GM21723 (cell line): ENCODE data around the gene PIK3R5.

Experiments
- ATAC-seq: cut with Tn5 transposase; IDR thresholded peaks from one replicate; pipeline ENCODE4 v1.9.1; 2021; ENCODE audit warnings: mild to moderate bottlenecking, moderate library complexity; ENCODE audit not compliant: unreplicated experiment

Gene PIK3R5

DNA sequence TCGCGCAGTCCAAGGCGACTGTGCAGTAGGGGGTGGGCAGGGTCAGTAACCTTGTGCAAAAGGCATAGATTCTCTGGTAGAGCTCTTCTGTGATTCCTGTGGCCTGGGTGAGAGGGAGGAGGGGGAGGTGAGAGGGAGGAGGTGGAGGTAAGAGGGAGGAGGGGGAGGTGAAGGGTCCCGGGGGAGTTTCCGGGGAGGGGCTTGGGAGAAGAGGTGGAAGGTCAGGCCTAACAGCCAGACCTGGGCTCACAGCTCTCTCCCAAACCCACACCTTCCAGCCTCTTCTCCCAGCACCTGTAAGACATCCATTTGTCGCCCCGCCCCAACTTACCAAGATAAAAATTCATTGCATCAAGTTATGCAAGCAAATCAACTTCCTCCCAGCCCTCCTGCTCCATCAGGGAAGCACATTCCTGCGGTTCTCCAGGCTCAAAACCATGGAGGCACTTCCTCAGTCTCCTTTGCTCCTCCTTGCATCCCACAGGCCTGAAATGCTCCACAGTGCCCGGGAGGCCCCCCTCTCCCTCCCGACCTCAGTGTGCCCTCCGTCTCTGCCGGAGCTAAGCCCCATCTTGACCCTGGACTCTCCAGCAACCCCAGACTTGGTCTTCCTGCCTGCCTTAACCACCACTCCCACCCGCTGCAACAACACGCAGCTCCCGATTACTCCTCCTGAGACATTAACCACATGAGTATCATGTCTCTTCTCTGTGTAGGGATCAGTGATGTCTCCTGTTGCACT is 128.5 kb downstream of the PIK3R5 start:
- ATAC-seq: no peak

DNA sequence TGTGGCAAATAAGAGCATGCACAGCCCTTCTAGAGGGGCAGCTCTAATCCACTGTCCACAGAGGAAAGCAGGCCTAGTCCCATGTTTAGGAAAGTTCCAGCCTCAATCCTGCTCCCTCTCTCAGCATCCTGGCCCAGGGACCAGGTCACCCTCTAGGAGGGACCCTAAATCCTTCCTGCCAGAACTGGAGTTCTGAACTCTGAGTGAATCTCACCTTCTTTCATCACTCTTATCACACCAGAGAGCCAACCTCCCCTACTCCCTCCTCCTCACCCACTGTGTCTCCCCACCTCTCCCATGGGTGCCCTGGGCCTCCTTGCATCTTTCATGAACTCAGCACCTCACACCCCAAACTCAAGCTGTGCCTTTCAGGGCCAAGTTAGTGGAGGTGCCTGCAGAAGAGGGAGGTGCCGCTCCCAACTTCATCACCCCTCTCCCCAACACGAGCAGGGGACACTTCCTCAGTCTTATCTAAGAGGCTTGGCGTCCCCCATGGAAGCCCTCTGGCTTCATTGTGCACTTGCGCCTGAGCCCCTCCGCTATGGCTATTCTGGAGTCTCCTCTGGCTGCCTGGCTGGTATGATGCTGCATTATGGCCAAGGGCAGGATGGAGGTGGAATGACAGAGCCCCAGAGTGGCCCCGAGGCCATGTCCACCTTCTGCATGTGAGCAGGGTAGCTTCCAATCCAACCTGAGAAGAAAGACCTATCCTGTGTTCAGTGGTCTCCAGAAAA is 129.7 kb downstream of the PIK3R5 start:
- no peak for ATAC-seq

DNA sequence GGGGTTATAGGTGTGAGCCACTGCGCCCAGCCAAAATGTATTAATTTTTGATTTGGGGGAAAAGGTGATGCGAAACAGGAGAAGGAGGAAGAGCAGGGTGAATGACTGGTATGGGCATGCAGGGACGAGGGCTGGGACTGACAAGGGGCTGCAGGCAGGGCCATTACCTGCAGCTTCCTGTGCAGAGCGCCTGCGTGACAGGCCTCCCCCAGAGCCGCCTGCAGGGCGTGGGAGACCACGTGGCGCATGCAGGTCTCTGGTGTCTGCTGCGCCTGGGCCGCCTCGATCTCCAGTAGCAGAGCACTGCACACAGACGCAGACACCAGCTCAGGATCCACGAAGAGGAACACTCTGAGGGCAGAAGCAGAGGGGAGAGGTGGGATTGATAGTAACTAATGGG is 130.4 kb downstream of the PIK3R5 start:
- no peak for ATAC-seq

DNA sequence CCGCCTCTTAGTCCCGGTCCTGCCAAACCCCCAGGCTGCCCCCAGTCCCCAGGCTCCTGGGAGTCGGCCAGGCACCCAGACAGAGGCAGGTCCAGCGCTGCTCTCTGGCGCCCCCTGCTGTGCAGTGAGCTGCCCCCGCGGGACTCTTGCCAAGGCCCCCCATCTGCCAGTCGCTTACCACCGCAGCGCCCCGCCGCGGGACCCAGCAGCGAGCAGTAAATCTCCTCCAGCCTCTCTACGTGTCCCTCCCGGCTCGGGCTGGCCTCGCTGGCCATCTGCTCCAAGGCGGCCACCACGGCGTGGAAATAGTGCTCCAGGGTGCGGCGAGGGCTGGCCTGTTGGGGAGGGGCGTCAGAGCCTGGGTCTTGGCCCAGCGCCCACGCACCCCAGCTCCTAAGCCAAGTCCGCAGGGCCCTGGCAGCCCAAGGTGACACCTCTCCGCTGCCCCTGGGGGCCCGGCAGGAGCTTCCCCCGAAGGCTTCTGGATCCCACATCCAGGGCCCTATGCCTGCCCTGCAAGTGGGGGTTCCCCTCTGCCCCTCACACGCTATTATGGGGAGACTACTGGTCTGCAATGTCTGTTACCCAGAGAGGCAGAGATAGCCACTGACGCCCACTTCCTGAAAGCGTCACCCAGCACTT is 132.7 kb downstream of the PIK3R5 start:
- no peak for ATAC-seq

GRCh38 chr17:8831234-8831849 is 134.2 kb downstream of the PIK3R5 start:
- no peak for ATAC-seq

DNA sequence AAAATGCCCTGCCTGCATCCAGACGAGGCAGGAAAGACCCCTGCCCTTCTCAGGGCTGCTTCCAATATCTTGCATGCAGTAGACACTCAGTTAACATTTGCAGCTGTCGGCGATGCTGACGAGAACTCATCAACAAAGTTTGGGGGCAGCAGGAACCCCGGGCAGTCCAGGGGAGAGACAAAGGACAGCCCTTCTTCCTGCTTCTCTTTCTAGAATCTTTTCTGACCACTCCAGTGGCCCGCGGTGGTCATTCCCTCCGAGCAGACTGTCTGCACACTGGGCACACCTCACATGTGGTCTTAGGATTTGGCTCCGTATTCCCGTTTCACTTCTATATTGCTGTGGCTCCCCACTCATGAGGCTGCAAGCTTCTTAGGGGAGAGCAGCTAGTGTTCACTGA is 135.4 kb downstream of the PIK3R5 start:
- ATAC-seq: no peak

DNA sequence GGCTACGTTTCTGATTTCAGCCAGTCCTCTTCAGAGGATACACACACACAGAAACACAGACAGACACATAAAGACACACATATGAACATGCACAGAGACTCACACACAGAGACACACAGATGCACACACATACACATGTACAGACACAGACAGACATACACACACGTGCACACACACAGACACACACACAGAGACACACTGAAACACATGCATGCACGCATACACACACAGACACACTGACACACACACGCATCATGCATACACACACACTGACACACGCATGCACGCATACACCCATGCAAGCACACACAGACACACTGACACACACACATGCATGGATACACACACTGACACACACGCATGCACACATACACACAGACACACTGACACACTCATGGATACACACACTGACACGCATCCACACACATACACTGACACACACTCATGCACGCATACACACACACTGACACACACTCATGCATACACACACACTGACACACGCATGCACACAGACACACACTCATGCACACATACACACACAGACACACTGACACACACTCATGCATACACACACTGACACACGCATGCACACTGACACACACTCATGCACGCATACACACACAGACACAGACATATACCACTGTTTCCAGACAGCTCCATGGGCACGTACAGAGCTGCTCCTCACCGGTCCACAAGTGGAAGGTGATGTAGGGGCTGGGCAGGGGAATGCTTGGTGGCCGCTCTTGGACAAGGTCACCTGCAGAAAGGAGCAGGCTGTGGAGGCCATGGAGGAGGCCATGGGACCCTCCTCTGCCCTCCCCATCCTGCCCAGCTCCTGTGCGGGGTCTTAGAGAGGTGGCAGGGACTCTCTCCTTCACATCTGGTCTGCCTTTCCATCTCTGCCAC is 136.2 kb downstream of the PIK3R5 start:
- ATAC-seq: no peak
